ENCODE measurements around the gene WSCD2.

DNA sequence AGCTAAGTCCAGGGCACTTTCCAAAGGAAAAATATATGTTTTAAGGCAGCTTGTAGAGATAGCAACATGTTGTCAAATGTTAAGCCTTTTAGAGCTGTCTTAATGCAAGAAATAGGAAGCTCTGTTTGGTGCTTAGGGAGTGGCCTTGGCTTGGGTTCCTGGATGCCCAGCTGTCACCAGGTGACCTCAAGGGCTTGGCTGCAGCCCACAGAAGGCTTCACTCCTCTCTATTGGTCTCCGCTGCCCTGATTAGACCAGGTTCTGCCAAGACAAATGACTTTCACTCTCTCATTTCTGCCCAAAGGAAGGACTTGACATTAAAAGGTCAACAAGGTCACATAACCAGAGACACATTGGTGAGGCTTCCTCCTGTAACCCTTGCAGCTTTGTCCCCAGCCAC, 76.8 kb downstream of the WSCD2 start:
- TF ChIP-seq CTCF (IDR thresholded peaks at IDR 0.05; ENCODE audit: insufficient read depth, low read length): no peak
- TF ChIP-seq POLR2AphosphoS5 (IDR thresholded peaks at IDR 0.05; ENCODE audit: low read depth): no peak
- no peak for TF ChIP-seq REST (IDR thresholded peaks at IDR 0.05; ENCODE audit: insufficient replicate concordance, low read depth)
- TF ChIP-seq GABPA (IDR thresholded peaks at IDR 0.05; ENCODE audit: low read depth): no peak

All from HL-60 (cell line).